DMS153 treated with DMSO at 0.1 percent for 48 hours (cell line): ENCODE results near the gene RER1.

Experiments used
- DNase-seq: peaks from one replicate; lab custom pipeline; 2025; ENCODE audit not compliant: unreplicated experiment; lab: John Stamatoyannopoulos, UW

The RER1 gene

DNA sequence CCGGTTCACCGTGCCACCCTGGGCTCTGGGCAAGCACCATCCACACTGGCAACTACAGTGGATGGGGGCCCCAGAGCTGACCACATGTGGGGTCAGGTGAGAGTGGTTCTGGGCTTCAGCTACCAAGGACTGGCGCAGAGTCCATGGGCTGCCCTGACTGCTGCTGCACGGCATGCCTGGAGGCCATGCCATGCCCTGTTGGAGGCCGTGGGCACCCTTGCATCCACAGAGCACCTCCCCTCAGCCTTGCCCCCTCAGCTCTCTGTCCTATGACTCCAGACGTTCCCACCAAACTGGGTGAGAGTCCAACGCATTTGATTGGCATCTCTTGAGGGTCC lies 15.7 kb upstream of the RER1 start:
- DNase-seq: no peak

DNA sequence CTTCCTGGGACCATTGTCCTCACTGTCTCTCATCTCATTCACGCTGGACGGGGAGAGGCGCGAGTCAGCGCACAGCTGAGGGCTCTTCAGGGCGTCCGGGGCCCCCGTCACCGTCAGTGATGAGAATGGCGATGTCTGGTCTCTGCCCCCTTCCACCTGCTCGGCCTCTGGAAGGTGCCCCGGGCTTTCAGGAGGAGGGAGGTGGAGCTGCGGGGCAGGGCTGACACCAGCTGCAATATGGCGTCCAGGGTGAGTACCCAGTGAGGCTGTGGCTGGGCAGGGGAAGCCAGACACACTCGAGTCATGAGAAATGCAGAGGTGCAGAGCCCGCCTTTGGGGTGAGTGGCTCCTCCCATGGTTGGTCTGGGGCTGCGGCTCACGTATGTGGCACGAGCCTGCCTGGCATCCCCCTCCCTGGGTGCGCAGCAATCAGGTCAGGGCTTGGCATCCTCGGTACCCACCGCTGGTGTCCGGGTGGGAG lies 15.3 kb upstream of the RER1 start:
- DNase-seq: no peak

DNA sequence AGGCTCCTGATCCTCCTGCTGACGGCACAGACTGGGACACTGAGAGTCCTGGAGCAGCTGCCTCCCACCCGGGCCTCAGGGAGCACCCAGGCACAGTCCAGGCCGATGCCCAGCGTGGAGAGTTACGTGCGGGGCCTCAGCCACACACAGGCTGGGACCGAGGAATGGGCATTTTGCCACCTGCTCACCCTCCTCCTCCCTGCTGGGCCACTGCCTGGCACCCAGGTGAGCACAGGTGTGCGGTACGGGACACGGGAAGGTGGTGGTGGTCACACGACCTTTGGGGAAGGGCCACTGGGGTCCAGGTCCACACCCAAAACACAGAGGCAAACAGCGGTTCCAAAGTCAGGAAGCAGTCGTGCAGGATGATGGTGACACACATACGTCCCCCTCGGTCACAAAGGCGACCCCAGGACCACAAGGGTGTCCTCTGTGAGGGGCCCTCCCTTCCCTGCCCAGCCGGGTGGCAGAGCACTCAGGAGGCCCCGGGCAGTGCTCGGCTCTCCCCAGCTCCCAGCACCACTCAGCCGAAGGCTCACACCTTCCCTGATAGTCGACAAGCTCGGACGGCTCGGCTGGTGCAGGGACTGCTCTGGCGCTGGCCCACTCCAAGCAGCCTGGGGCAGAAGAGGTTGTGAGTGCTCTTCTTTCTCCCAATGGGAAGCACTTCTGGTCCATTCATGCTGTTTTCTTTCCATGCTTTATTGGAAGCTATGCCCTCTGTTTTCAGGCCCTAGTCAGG lies 14.5 kb upstream of the RER1 start:
- no peak for DNase-seq

DNA sequence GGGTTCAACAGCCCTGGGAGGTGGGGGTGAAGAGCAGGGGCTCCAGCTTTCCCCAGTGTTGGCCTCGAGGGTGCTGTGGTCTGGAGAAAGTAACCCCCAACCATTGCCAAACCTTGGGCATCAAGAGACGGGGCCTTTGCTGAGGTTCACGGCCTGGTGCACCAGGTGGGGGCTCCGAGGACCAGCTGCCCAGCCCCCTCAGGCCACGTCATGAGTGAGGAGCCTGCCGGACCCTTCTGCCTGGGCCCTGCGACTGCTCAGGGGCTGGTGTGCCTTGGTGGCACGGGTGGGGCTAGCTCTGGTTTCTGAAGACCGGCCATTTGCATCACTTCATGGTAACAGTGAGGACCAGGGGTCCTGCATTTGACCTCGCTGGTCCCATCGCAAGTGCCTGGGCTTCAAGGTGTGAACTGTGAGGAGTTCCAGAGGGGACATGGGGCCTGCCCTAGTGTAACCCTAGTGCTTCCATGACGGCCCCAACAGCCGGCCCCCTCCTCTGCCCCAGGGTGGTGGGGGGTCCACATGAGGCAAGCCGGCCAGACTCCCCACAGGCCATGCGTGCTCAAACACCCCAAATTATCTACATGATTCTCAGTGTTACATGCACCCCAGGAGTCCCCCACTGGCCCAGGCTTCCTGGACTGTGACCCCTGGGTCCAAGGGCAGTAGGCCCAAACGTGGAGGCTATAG lies 13.7 kb upstream of the RER1 start:
- DNase-seq: no peak

DNA sequence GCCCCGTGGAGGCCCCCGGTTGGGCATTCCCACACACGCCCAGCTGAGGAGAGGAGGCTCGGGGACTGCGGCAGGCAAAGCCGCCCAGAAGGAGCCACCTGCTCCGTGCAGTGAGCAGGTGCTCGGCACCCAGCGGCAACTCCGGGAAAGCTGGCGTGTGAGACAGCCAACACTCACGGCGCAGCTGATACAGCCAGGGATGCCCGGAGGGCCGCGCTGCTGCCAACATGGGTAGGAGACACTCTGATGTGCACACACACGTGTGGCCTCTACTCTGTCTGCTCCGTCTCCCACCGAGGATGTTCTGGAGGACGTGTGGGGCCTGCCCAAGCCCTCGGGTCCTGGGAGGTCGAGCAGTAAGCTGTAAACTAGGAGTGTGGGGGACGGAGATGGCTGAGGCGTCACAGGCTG lies 13.2 kb upstream of the RER1 start:
- DNase-seq: no peak

DNA sequence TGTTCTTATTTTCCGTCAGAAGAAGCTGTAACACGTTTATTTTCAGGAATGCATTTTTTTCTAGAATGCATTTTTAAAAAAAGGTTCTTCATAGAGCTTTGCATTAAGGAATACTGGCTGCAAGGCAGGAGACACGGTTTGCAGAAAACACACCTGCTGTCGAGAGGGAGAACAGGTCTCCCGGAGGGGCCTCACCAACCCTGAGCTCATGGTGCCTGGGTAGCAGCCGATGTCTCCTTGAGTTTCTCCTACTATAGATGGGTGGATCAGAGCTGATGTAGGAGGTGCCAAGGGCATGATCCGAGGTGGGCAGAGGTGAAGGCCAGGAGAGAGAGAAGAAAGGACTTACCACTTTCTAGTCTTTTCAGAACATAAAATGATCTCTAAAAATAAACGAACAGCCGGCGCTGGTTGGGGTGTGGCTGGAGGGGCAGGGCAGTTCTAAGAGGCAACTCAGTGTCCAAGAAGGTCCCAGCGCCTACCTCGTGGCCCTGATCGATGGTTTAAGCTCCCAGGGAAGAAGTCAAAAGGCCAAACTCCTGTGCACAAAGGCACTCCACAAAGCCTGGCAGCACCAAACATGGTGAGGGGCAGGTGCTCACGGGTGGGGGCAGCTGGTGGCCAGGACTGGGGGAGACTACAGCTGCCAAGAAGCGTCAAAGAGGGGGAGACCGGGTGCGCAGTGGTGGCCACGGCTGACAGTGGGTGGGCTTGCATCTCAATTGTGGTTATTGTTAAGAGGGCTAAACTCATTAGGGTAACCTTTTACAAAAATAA lies 12.5 kb upstream of the RER1 start:
- DNase-seq: no peak

DNA sequence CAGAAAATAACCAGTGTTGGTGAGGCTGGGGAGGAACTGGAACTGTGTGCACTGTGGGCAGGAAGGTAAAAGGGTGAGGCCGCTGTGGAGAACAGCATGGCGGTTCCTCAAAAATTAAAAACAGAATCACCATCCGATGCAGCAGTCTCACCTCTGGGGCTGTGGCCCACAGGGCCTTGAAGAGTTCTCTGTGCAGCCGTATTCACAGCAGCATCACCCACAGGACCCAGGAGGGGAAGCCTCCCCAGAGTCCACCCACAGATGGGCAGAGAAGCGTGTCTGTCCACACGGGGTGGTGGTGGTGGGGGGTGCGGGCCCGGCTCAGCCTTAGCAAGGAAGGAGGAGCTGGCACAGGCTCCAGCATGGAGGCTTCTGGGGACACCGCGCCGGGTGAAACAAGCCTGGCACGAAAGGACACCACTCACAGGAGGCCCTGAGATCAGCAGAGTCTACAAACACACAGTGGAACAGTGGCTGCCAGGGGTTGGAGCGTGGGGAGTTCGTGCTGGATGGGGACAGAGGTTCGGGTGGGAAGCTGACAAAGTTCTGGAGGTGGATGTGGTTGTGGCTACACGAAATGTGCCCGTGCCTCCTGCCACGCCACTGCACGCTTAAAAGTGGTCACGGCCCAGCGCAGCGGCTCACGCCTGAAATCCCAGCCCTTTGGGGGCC lies 11.8 kb upstream of the RER1 start:
- DNase-seq: no peak

DNA sequence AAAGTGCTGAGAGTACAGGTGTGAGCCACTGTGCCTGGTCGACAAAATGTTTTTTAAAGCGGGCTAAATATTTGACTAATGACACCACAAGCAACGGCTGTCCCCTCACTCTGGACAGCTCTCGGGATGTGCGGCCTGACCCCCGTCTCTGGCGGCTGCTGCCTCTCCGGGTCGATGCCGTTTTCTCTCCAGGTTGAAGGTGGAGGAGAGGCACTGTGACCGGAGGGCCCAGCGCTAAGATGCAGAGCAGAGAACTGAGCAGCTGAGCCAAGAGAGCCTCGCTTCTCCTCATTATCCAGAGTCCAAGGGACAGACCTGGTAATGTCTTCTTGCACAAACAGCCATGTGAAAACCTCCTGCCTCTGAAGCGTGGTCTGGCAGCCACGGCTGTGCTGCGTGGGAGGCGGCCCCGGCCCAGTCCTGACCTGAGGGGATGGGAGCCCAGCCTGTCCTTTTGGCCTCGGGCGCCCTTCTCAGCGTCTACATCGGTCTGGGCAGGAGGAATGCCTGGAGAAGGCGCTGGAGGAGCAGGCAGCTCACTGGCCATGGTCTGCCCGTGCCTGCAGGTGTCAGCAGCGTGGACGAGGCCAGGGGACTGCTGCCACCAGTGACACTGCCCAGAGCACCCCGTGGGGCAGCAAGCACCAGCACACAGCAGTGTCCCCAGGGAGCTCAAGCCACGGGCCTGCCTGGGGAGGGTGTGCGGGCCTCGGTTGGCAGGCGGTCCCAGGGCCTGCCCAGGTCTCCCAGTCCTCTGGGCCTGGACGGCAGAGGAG lies 10.6 kb upstream of the RER1 start:
- DNase-seq: no peak

DNA sequence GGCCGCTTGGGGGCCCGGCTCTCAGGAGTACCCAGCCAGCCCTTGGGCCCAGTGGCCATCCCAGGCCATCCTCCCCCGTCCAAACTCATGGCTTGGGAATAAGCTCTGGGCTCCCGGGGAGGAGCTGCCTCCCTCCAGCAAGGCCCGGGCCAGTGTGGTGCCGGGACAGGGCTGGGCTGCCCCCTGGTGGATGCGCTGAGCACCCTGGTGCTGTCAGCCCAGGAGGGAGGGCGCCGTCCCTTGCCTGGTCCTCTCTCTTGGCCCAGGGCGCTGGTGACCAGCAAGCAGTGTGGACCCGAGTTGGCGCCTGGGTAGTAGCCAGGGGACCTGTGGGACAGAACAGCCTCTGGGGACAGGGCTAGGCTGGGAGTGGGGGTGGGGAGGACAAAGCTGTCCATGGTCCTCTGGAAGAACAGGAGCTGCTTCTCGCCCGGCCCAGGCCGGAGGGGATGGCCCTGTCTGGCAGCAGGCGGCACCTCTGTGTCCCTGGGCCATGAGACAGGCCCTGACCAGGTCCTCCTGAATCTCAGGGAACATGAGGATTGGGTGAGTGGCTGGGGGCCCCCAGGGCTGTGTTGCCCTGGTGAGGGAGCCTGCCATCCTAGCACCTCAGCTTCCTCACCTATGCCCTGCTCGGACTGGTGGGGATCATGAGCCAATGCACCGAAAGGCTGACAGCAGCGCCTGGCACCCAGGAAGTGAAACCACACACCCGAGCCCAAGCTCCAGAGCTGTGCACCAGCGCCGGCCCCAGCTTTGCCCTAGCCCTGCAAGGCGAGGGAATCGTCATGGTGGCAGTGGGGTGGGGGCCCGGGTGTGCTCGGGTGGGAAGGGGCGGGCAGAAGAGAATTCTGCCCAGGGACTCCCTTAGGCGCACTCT lies 9.7 kb upstream of the RER1 start:
- DNase-seq: no peak

DNA sequence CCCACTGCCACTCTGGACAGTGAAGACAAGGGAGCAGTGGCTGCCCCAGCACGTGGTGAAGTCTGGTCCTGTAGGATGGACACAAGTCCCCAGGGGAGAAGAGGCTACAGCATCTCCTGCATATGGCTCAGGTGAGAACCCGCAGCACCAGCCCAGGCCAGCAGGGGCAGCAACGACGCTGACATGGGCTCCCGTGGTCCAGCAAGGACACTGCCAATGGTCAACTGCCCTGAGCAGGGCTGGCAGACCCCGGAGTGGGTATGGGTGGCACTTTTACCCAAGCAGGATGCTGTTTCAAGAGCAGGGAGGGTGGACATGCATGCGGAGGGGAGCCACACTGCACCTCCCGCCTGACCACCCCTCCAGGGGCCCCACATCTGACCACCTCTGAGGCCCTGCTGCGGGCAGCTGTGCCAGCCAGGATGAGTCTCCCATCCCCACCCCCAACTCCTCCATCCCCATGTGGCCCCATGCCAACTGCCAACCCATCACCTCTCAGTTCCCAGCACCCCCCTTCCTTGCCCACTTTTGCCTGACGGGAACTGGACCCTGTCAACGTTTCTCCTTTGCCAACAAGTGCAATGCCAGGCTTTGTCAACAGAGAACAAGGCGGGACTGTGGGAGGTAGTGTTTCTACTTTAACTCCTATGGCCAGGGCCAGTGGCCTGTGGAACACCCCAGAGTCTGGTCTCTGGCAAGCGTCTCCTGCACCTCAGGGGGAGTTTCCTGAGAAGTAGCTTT lies 8.8 kb upstream of the RER1 start:
- DNase-seq: no peak

DNA sequence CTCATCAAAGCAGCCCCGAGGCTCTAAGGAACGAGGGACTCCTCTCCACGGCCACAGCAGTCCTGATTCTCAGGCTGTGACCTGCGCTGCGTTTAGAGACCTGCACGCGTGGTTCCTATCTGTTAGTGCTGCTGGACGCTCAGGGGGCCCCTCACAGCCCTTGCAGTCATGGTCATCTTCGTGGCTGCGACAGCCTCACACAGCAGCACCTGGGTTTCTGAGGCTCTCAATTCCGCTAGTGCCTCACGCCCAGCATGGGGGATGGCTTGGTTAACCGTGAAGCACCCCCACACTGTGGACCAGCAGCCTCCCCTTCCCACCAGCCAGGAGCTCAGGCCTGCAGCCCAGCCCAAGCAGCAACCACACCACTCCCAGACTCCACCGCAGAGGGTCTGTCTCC lies 8.1 kb upstream of the RER1 start:
- DNase-seq: no peak

DNA sequence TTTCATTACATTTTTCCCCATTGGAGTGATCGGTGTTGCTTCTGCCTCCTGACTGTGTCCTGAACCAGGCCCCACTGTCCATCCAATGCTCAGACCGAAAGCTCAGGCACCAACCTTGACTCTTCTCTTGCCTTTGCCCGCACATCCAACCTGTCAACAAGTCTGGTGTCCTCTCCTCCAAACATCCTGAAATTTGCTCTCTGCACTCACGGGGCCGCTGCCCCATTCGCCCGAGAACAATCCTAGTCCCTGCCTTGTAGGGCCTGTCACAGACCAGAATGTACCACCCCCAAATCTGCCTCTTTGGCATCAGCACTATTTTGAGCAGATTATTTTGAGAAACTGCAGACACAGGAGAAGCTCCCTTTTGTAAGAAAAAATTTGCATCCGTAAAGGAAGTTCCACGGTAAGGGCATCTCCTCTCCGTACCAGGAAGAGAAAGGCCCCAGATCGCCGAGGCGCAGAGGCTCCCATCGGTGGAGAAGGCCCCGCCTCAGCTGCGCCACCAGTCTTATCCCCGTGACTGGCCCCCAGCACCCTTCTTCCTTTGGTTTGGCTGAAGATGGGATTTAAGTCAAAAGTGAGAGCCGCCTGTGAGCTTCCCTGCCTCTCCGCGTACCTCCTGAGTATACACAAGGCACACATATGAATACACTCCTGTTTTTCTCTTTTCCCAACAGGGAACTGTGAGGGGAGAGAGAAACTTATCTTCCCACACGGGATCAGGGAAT lies 7.3 kb upstream of the RER1 start:
- DNase-seq: no peak

DNA sequence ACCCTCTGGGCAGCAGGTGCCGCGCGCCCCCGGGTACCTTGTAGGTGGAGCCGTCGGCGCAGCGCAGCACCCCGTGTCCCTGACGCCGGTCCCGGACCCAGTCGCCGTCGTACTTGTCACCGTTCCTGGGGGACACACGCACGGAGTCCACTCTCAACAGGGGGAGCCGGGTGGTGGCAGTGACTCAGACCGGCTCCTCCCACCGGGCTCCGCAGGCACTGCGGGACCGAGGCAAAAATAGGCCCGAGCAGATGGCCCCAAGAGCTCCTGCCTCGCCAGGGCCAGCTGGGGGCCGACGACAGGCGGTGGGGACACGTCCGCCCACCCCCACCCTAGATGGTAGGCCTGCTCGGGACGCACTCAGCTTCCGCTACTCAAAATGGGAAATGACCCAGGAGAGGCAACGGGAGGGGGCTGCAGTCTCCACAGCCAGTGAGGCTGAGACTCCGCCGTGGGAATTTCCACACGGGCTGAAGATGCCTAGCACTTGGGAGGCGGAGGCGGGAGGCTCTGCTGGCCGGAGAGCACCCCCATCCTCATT lies 6.6 kb upstream of the RER1 start:
- no peak for DNase-seq

DNA sequence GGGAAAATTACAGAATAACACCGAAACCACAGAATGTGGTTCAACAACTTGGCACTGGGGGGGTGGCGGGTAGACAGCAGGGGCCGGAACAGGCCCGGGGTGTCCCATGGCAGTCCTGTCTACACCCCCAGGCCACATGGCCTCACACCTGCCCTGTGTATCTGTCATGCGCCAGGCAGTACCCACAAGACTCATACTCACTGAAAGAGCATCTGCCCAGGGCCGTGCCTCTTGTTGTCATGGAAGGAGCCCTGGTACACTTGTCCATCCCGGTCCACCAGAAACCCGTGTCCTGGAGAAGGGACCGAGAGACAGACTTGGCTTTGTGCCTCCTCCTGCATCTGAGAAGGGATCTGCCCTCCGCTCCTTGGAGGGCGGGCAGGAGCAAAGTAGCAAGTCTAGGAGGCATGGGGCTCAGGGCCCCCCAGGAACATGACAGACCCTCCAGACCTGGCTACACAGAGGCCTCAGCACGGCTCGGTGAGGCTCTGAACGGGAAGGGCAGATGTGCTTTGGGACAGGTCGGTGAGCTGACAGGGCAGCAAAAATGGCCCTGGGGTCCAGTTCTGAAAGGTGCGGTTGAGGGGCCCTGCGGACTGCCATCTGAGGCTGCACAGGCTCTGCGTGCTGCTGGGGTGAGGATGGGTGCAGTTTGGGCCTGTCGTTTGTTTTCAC lies 5.9 kb upstream of the RER1 start:
- no peak for DNase-seq

DNA sequence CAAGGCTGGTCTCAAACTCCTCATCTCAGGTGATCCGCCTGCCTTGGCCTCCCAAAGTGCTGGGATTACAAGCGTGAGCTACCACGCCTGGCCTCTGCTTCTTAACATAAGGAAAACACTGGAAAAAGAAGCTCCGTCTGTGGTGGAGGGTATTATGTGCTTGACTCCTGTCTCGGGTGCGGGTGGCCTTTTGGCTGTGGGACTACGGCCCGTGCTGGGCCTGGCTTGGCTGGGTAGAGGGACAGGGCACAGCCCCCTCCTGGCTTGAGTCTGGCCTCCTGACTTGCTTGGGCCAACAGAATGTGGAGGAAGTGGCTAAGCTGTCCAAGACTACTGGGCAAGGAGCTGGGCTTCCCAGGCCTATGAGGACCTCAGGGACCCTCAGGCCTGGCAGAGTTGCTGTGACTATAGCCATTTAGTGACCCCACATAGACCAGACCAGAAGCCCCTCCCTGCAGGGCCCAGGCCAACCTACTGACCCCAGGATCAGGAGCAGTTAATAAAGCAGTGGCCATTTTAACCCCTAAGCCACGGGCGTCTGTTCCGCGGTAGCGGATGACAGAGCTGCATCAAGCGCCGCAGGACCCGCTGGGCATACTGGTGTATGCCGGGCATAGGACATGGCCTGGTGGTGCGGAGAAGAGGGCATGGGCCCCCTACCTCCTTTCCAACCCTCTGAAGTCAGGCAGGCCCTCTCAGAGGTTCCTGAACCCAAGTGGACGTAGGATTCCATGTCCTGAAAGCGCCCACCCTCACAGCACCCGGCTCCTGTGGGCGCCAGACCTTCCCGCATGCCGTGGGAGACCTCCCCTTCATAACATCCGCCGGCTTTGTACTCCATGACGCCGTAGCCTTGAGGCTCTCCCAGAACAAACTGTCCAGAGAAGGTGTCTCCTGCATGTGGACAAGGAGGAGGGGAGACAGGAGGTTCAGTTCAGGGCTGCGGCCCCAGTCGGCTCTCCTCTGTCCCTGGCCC lies 4.7 kb upstream of the RER1 start:
- DNase-seq: no peak
